Muscle layer of duodenum (tissue), 2 donors: Measurements from ENCODE around the gene HIC1.
"Not testable (repeated sequence)": the region's sequence is repeated elsewhere in the genome, so short reads cannot be mapped to it uniquely, and the experiment has no call there.

Experiments
- H3K27ac ChIP-seq: one replicate; pipeline ENCODE4 v1.7.0; 2013; ENCODE audit warnings: mild to moderate bottlenecking, low read length
- H3K27me3 ChIP-seq: one replicate; pipeline ENCODE4 v1.7.0; 2013; ENCODE audit warnings: low read depth, mild to moderate bottlenecking, control low read depth, low read length
- H3K36me3 ChIP-seq, 2 donors: one replicate each; pipeline ENCODE4 v1.7.0; 2013; ENCODE audit warnings: low read length in 2 of 2, control low read depth in 1 of 2, mild to moderate bottlenecking in 1 of 2; ENCODE audit not compliant: insufficient read depth in 2 of 2, control insufficient read depth in 1 of 2
- H3K4me1 ChIP-seq, 2 donors: one replicate each; pipeline ENCODE4 v1.7.0; 2013; ENCODE audit warnings: low read length in 2 of 2, mild to moderate bottlenecking in 2 of 2, control low read depth in 1 of 2, moderate library complexity in 1 of 2; ENCODE audit not compliant: insufficient read depth in 2 of 2, control insufficient read depth in 1 of 2
- H3K4me3 ChIP-seq, 2 donors: one replicate each; pipeline ENCODE4 v1.7.0; 2013; ENCODE audit warnings: low read length in 2 of 2, low read depth in 1 of 2, mild to moderate bottlenecking in 1 of 2
- H3K9me3 ChIP-seq, 2 donors: one replicate each; pipeline ENCODE4 v1.7.0; 2013; ENCODE audit warnings: low read length in 2 of 2, control low read depth in 1 of 2, mild to moderate bottlenecking in 1 of 2; ENCODE audit not compliant: control insufficient read depth in 1 of 2
- donor health status: healthy.

The HIC1 gene

GRCh38 chr17:2054512-2055291, at the start of gene HIC1:
Gene HIC1, plus strand, starts transcription at chr17:2055103. Its CDS starts 1,588 bp downstream, at chr17:2056691.
- peaks cover 0 to 61% of the 10 kb centered on the region in 2 donors for H3K4me1 ChIP-seq
- peaks cover 7% of the 10 kb centered on the region for H3K27me3 ChIP-seq
- peak within 1 kb of the TSS; percentile 48 to 74 for H3K4me3 ChIP-seq
- H3K36me3 ChIP-seq: no peaks in the 10 kb centered on the region
- peak within 1 kb of the TSS; percentile 51 for H3K27ac ChIP-seq
- H3K9me3 ChIP-seq: no peaks in the 10 kb centered on the region

GRCh38 chr17:2008332-2009126, 46.4 kb upstream of the HIC1 start:
- Histone ChIP-seq H3K4me1 (peaks cover 0 to 4% of the 10 kb centered on the region in 2 donors), H3K27ac (no peak overlapping the region), H3K9me3 (no peaks in the 10 kb centered on the region), H3K36me3 (no peaks in the 10 kb centered on the region), H3K4me3 (no peak overlapping the region), H3K27me3 (no peaks in the 10 kb centered on the region)

DNA sequence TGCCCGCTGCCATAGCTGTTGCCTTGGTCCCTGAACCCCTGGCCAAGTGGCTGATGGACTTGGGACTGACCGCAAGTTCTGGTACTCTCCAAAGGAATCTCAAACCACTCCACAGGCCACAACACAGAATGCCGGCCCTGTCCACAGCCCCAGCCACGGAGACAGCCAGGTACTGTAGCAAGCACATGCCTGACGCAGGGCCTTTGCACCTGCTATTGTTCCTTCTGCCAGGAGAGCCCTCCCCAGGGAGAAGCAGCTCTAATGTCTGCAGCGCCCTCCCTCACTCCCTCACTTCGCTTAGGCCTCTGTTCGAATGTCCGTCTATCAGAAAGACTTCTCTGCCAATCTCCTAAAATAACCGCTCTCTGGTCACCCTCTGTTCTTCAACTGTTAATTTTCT, 45.2 kb upstream of the HIC1 start:
- H3K4me1 ChIP-seq: peaks cover 0 to 4% of the 10 kb centered on the region in 2 donors
- H3K36me3 ChIP-seq: no peaks in the 10 kb centered on the region
- no peak overlapping the region for H3K4me3 ChIP-seq
- no peak overlapping the region for H3K27ac ChIP-seq
- H3K9me3 ChIP-seq: no peaks in the 10 kb centered on the region
- no peaks in the 10 kb centered on the region for H3K27me3 ChIP-seq

GRCh38 chr17:2011411-2012371, 43.2 kb upstream of the HIC1 start:
- Histone ChIP-seq H3K9me3 (no peaks in the 10 kb centered on the region), H3K27ac (no peak overlapping the region), H3K4me1 (peaks cover 0 to 4% of the 10 kb centered on the region in 2 donors), H3K36me3 (no peaks in the 10 kb centered on the region), H3K4me3 (no peak overlapping the region), H3K27me3 (no peaks in the 10 kb centered on the region)

DNA sequence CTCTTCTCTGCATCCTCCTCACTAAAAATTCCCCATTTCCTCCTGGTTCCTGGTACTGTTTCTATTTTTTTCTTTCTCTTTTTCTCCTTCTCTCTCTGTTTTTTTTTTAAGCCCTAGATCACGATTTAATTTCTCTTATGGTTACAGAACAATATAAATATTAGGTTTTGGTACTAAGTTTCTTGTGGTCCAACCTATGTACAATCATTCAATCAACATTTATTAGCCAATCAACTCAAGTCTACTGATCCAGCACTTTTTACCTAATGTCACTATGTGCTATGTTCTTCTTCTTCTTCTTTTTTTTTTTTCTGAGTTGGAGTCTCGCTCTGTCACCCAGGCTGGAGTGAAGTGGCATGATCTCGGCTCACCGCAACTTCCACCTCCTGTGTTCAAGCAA, 42.4 kb upstream of the HIC1 start:
- H3K36me3 ChIP-seq: no peaks in the 10 kb centered on the region
- no peaks in the 10 kb centered on the region for H3K9me3 ChIP-seq
- peaks cover 0 to 4% of the 10 kb centered on the region in 2 donors for H3K4me1 ChIP-seq
- no peak overlapping the region for H3K4me3 ChIP-seq
- no peak overlapping the region for H3K27ac ChIP-seq
- peaks cover 2% of the 10 kb centered on the region for H3K27me3 ChIP-seq

DNA sequence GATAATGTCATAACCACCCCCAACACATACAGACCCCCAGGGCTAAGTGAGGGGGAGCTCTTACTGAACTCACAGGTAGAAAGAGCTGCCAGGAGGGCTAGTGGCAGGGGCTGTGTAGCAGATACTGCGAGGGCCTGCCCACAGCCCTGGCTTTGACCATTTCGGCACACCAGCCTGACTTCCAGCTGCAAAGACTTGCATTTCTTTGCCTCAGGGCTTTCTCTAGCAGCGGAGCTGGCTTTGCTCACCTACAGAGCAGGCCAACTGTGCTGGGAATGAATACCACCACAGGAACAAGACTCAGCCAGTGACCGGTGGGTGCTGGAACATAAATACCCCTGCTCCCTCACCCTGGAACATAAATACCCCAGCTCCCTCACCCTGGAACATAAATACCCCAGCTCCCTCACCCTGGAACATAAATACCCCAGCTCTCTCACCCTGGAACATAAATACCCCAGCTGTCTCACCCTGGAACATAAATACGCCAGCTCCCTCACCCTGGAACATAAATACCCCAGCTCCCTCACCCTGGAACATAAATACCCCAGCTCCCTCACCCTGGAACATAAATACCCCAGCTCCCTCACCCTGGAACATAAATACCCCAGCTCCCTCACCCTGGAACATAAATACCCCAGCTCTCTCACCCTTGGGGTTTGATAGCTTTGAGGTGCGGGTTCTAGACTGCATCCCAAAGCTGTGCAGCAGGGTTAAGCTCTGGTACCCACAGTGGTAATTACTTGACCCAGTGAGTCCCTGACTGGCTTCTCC, 41.5 kb upstream of the HIC1 start:
- H3K9me3 ChIP-seq, H3K4me3 ChIP-seq, H3K27me3 ChIP-seq, H3K27ac ChIP-seq, H3K4me1 ChIP-seq, H3K36me3 ChIP-seq: not testable (repeated sequence)

- peaks cover 0 to 4% of the 10 kb centered on the region in 2 donors for H3K4me1 ChIP-seq
- no peak overlapping the region for H3K27ac ChIP-seq
- H3K36me3 ChIP-seq: no peaks in the 10 kb centered on the region
- H3K27me3 ChIP-seq: peaks cover 5% of the 10 kb centered on the region
- no peaks in the 10 kb centered on the region for H3K9me3 ChIP-seq
- H3K4me3 ChIP-seq: no peak overlapping the region
Observed at GRCh38 chr17:2013994-2014317, 40.9 kb upstream of the HIC1 start.

- Histone ChIP-seq H3K27me3 (peaks cover 5% of the 10 kb centered on the region), H3K4me1 (peaks cover 0 to 4% of the 10 kb centered on the region in 2 donors)
Observed at GRCh38 chr17:2015314-2015713, 39.6 kb upstream of the HIC1 start.

GRCh38 chr17:2016494-2016893, 38.4 kb upstream of the HIC1 start:
- no peaks in the 10 kb centered on the region for H3K9me3 ChIP-seq
- H3K4me3 ChIP-seq: no peak overlapping the region
- H3K27ac ChIP-seq: no peak overlapping the region
- H3K36me3 ChIP-seq: no peaks in the 10 kb centered on the region
- peaks cover 0 to 2% of the 10 kb centered on the region in 2 donors for H3K4me1 ChIP-seq
- peaks cover 5% of the 10 kb centered on the region for H3K27me3 ChIP-seq

More at GRCh38 chr17:2015314-2015713, 39.6 kb upstream of the HIC1 start:
- Histone ChIP-seq H3K27ac (no peak overlapping the region), H3K4me3 (no peak overlapping the region), H3K36me3 (no peaks in the 10 kb centered on the region), H3K9me3 (no peaks in the 10 kb centered on the region)

GRCh38 chr17:2017274-2017941, 37.5 kb upstream of the HIC1 start:
- peaks cover 5% of the 10 kb centered on the region for H3K27me3 ChIP-seq
- no peak overlapping the region for H3K27ac ChIP-seq

More at GRCh38 chr17:2017274-2017941, 37.5 kb upstream of the HIC1 start:
- no peaks in the 10 kb centered on the region for H3K9me3 ChIP-seq
- H3K4me3 ChIP-seq: no peak overlapping the region
- H3K36me3 ChIP-seq: no peaks in the 10 kb centered on the region
- H3K4me1 ChIP-seq: no peaks in the 10 kb centered on the region
